Measurements from ENCODE around the gene ACTRT3. TPM values are rescaled to one million over a fixed set of nuclear protein-coding genes. Genes with fewer than 3 reads are reported as not detected.
"Not testable (repeated sequence)": the region's sequence is repeated elsewhere in the genome, so short reads cannot be mapped to it uniquely, and the experiment has no call there.

ACTRT3 gene
- polyA plus RNA-seq, 2 donors, result 0.31 to 1.1 TPM

DNA sequence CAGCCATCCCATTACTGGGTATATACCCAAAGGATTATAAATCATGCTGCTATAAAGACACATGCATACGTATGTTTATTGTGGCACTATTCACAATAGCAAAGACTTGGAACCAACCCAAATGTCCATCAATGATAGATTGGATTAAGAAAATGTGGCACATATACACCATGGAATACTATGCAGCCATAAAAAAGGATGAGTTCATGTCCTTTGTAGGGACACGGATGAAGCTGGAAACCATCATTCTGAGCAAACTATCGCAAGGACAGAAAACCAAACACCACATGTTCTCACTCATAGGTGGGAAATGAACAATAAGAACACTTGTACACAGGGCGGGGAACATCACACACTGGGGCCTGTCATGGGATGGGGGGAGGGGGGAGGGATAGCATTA lies 50.9 kb downstream of the ACTRT3 start:
- 84 to 89% methylated on average over 2 to 4 of the region's 4 CpGs for WGBS, 2 donors
- H3K4me3 ChIP-seq (ENCODE audit: low read depth in 1 of 2, low read length in 2 of 2); H3K36me3 ChIP-seq (ENCODE audit: control insufficient read depth in 2 of 2, insufficient read depth in 2 of 2, low read length in 1 of 2); H3K27ac ChIP-seq (ENCODE audit: low read depth in 2 of 2, low read length in 1 of 2); H3K4me1 ChIP-seq (ENCODE audit: control insufficient read depth in 2 of 2, insufficient read depth in 2 of 2, low read length in 1 of 2); H3K27me3 ChIP-seq (ENCODE audit: control insufficient read depth in 1 of 2, insufficient read depth in 2 of 2, low read length in 2 of 2); H3K9me3 ChIP-seq (ENCODE audit: control insufficient read depth in 2 of 2, insufficient read depth in 1 of 2, low read depth in 1 of 2, low read length in 1 of 2): not testable (repeated sequence)

Other genes starting within 250 kb of the ACTRT3 start
- 10 to 100 TPM in 1 of 2 donors, 1 to 10 TPM in 1; 10.0 to 13.7 TPM for gene MECOM, start 105.8 kb downstream of the ACTRT3 start, polyA plus RNA-seq
- under 1 TPM; 0.14 to 0.59 TPM for gene TERC, start 4.5 kb downstream of the ACTRT3 start, polyA plus RNA-seq
- 1 to 10 TPM; 5.8 to 6.5 TPM for gene MYNN, start 3.8 kb upstream of the ACTRT3 start, polyA plus RNA-seq
- gene LRRIQ4, start 43.3 kb upstream of the ACTRT3 start, polyA plus RNA-seq, result not detected
- under 1 TPM; 0.20 to 0.27 TPM for gene LRRC34, start 43.3 kb upstream of the ACTRT3 start, polyA plus RNA-seq
- gene LRRC31, start 100.4 kb upstream of the ACTRT3 start, polyA plus RNA-seq, result not detected
- gene SAMD7, start 142.0 kb upstream of the ACTRT3 start, polyA plus RNA-seq, result not detected
- gene SEC62, start 197.2 kb upstream of the ACTRT3 start, polyA plus RNA-seq, result 10 to 100 TPM; 17.0 to 23.5 TPM